Hepatocyte (in vitro differentiated cells): ENCODE data around the gene PSD.

Experiments used
- CTCF ChIP-seq: fragments of 200-600 bp; sonication (generic); IDR thresholded peaks from 2 replicates; pipeline ENCODE4 v1.5.1; 2016; ENCODE audit warnings: antibody characterized with exemption, mild to moderate bottlenecking; ENCODE audit not compliant: poor library complexity
- EZH2 ChIP-seq: fragments of 200-600 bp; sonication (generic); IDR thresholded peaks from 2 replicates; pipeline ENCODE4 v1.6.1; 2016; ENCODE audit warnings: antibody characterized with exemption, mild to moderate bottlenecking, borderline replicate concordance
- EZH2phosphoT487 ChIP-seq: fragments of 200-600 bp; sonication (generic); IDR thresholded peaks from one replicate; pipeline ENCODE4 v1.6.1; 2018; ENCODE audit warnings: antibody characterized with exemption, mild to moderate bottlenecking, low read depth, moderate library complexity; ENCODE audit not compliant: unreplicated experiment, severe bottlenecking

- TF ChIP-seq CTCF (no peak), EZH2phosphoT487 (no peak), EZH2 (no peak)
Measured at GRCh38 chr10:102405632-102406031, 13.0 kb downstream of the PSD start.
